GM18517 (cell line): ENCODE results near the gene DOK7.

Experiments used
- ATAC-seq: cut with Tn5 transposase; IDR thresholded peaks from one replicate; pipeline ENCODE4 v1.9.1; 2021; ENCODE audit warnings: mild to moderate bottlenecking, moderate library complexity; ENCODE audit not compliant: unreplicated experiment

The DOK7 gene, protein sequence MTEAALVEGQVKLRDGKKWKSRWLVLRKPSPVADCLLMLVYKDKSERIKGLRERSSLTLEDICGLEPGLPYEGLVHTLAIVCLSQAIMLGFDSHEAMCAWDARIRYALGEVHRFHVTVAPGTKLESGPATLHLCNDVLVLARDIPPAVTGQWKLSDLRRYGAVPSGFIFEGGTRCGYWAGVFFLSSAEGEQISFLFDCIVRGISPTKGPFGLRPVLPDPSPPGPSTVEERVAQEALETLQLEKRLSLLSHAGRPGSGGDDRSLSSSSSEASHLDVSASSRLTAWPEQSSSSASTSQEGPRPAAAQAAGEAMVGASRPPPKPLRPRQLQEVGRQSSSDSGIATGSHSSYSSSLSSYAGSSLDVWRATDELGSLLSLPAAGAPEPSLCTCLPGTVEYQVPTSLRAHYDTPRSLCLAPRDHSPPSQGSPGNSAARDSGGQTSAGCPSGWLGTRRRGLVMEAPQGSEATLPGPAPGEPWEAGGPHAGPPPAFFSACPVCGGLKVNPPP

DNA sequence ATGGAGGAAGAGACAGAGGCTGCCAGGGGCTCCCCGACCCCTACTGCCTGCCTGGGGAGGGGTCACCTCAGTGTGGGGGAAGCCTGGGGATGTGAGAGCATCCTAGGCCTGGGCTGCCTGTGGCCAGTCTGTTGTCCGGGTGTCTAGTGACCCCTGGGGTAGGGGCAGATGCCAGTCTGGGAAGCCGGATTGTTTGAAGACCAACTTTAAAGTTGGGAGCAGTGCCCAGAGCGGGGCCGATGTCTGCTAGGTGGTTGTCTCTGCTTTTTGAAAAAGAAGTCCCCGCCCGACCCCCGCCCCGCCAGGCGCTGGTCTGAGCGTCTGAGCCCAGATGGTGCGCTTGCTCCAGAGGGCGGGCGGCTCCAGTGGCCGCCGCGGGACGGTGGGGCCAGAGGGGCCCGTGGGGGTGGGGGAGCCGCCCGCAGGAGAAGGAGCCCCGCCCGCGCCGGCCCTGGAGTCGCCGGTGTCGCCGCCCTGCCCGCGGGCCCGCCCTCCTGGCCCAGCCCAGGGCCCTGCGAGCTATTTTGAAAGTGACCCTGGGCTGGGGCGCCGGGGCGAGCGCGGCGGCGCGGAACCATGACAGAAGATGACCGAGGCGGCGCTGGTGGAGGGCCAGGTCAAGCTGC lies at the start of gene DOK7:
Gene DOK7 (plus strand): TSS at position 517 of the 626 bp plus-strand sequence. CDS start 70 bp downstream, at position 587.
- no peak for ATAC-seq

DNA sequence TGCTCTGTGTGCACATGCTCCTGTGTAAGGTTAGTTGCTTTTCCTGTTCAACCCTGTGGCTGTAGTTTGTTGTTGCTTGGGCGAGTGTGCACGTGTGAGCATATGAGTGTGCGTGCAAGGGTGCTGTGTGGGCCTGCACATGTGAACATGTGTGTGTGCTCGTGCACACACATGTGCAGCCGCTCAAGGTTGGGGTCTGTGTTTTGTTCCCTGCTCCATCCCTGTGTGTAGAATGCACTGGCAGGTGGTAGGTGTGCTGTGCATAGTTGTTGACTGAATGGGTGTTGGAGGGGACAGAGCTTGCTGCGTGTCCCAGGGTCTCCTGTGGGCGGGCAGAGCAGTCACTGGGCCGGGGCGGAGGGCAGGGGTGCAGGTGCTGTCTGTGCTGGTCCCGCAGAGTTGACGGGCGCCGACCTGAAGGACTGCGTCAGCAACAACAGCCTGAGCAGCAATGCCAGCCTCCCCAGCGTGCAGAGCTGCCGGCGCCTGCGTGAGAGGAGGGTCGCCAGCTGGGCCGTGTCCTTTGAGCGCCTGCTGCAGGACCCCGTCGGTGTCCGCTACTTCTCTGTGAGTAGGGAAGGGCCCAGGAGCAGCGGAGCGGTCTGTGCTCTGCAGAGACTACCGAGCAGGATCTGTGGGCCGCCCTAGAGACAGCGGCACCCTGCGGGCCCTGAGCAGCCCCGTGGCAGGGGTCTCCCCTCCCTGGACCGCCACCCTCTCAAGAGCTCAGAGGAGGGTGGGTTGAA lies 49.3 kb upstream of the DOK7 start:
- ATAC-seq: no peak

DNA sequence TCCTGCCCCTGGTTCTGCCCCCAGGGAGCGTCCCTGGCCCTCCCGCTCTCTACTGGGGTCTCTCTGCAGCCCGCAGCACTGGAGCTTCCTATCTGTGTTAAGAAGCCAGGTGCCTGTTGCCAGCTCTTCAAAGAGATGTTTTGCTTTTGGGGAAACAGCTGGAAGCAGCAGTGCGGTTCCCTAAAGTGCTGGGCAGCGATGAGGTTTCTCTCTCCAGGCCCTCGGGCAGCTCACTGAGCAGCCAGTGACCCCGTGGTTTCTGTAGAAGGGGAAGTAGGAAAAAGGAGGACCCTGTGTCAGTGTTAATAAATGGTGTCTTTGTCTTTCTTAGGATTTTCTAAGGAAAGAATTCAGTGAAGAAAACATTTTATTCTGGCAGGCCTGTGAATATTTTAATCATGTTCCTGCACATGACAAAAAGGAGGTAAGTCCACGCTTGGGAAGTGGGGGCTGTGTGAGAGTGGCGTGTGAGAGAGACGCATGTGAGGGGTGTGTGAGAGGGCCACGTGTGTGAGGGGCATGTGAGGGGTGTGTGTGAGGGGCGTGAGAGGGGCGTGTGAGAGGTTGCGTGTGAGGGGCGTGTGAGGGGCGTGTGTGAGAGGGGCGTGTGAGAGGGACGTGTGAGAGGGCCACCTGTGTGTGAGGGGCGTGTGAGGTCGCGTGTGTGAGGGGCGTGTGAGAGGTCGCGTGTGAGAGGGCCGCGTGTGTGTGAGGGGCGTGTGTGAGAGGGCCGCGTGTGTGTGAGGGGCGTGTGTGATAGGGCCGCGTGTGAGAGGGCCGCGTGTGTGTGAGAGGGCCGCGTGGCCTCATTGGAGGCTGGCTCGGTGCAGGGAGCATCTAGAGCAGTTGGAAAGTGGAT lies 48.5 kb upstream of the DOK7 start:
- ATAC-seq: no peak

DNA sequence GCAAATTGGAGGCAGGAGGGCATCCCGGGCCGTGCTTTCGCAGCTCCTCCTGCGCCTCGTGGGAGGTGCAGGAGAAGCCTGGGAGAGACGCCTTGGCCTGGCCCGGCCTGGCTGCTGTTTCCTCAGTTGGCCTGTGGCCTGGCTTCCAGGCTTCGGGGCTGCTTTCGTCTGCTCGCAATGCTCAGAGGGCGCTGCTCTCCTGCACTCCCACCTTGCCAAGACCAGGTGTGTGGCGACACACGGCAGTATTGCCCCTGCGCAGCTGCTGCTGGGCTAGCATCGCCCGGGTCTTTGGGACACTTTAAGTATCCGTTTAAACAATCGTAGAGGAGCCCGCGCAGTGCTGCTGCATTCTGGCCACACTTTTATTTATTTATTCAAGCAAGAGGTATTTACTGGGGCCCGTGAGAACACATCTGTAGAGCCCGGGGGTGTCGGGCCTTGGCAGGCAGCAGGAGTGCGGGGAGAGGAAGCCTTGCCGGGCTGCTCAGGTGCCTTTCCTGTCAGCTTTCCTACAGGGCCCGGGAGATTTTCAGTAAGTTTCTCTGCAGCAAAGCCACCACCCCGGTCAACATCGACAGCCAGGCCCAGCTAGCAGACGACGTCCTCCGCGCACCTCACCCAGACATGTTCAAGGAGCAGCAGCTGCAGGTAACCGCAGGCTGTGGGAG lies 47.5 kb upstream of the DOK7 start:
- ATAC-seq: no peak

DNA sequence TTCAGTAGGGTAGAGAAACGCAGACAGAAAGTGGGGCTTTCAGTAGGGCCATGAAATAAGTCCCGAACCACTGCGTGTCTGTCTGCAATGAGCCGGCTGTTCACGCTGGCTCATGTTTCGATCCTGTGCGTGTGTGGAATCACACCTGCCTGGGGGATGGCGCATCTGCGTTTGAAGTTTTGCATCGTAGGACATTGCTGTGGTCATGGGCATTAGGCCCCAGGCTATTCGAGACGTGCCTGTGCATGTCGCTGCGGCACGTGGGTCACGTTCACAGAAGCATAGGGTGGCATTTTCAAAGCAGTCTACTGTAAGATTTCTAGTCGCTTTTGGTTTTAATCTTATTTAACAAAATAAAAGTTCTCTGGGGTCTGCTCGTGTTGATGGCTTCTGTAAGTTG lies 46.8 kb upstream of the DOK7 start:
- ATAC-seq: no peak

DNA sequence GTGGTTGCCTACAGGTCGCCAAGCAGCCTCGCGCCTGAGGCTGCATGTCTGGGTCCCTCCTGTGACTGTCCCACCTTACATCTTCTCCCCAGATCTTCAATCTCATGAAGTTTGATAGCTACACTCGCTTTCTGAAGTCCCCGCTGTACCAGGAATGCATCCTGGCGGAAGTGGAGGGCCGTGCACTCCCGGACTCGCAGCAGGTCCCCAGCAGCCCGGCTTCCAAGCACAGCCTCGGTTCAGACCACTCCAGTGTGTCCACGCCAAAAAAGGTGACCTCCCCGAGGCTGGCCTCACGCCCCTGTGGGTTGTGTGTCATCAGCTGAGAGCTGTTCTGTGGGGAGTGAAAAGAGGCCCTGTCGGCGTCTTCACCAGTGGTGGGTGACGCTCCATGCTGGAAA lies 46.3 kb upstream of the DOK7 start:
- ATAC-seq: no peak

DNA sequence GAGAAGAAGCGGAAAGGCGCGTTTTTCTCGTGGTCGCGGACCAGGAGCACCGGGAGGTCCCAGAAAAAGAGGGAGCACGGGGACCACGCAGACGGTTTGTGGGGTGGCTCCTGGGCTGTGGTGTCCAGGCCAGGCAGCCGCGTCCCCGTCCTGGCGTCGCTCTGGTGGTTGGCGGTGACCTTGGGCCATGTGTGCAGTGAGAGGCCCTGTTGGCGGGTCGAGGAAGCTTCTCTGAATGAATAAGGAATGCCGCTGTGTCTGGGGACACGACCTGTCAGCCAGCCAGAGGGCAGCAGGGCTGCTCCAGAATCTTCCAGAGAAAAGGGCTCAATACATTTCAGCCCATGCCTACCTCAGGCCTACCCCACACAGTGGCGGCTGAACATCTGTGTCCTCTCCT lies 45.7 kb upstream of the DOK7 start:
- no peak for ATAC-seq

DNA sequence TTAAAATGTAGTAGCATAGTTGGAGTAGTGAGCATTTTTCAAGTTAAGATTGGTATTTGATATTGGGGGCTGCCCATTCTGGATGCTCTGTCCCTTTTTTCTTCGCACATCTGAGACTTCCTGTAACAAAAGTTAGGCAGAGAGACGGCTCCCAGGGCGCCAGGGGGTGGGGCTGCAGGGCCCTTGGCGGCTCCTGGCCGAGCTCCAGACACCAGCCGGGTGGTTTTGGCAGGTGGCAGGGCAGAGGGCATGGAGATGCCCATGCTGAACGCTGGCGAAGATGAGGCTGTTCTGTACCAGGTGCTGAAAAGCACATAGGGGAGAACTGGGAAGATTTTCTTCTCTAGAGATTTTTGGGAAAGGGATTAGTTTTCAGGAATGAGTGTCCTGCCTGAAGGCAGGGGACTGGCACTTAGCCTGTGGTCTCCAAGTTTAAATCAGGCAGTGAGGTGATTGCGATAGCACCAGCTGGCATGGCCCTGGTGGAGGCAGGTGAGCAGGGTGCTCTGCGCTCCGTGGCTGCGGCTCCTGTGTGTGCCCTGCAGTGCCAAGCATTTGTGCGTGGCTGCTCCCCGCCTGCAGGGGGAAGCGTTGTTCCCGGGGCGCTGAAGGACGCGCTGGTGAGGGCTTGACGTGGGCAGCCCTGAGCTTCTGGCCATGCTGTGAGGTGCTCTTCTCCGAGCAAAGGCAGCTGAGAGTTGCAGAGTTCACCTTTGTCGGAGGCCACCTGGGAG lies 44.9 kb upstream of the DOK7 start:
- ATAC-seq: no peak

DNA sequence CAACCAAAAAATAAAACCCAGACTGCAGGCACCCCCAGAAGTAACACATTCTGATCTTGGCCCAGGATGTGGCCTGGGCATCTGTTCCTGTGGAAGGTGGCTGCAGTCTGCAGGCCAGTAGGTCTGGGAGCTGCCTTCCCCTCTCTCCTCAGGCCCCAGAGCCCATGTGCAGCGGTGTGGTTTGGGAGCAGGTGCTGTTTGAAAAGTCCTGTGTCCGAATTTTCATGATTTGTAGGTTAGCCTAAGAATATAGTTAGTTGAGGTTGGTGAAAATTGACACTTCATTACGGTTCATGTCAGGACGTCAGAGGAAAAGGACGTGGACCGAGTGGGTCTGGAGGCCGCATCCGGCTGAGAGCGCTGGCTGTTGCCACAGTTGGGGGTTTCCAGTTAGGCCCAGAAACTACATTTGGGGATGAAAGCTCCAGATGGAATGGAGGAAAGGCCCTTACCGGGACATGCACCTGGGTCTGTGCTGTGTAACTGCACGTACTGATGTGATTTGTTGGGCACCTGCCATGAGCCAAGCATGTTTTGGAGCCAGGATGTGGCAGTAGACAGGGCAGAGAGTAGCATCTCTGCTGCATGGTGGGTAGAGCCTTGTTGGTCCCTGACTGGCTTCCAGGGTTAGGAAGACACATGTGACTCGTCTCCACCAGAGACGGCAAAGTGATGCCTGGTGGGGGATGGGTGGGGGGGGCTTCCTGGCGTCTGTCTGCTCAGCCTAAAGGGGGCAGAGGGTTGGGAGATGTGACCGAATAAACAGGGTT lies 43.1 kb upstream of the DOK7 start:
- no peak for ATAC-seq

DNA sequence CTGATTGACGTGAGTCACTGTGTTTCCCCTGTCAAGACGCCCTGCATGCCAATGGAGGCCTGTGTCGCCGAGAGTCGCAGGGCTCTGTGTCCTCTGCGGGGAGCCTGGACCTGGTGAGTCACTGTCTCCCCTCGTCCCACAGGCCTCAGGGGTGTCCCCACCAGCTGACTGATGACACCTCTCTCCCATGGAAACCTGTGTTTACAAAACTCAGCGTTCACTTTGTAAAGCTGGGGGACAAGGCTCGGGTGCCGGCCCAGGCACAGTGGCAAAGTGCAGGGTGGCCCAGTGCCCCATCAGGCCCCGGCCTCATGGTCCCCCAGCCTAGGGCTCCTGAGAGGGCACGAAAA lies 42.5 kb upstream of the DOK7 start:
- no peak for ATAC-seq

DNA sequence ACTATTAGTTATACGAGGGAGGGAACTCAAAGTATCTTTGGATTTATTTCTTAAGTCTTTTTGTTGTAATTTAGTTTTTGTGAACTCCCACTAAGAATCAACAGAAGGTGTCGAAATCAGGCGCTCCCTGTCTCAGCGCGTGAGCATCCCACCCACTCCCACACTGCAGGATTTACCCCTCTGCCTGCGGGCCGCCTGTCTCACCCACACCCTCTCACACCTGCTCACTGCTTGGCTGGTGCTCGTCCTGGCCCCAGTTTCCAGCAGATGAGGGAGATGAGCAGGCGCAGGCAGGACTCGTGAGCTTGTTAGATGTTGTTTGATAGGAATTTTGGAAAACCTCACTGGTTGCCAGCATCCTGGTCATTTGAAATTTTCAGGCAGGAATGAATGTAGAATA lies 42.1 kb upstream of the DOK7 start:
- ATAC-seq: no peak

DNA sequence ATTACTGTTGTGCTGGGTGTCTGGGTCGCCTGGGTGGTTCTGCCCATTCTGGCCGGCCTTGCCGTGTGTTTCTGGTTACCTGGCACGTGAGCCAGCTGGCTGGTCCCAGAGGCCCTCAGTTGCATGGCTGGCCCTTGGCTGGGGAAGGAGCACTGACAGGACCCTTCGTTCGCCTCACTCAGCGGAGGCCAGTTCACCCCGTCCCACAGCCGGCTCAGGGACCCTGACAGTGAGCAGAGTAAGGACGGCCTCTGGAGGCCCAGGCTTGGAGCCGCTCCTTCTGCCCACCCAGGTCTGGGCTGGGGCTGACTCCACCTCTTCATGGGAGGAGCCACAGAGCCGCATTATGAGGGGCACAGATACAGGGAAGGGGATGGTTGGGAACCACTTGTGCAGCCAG lies 41.6 kb upstream of the DOK7 start:
- ATAC-seq: no peak

DNA sequence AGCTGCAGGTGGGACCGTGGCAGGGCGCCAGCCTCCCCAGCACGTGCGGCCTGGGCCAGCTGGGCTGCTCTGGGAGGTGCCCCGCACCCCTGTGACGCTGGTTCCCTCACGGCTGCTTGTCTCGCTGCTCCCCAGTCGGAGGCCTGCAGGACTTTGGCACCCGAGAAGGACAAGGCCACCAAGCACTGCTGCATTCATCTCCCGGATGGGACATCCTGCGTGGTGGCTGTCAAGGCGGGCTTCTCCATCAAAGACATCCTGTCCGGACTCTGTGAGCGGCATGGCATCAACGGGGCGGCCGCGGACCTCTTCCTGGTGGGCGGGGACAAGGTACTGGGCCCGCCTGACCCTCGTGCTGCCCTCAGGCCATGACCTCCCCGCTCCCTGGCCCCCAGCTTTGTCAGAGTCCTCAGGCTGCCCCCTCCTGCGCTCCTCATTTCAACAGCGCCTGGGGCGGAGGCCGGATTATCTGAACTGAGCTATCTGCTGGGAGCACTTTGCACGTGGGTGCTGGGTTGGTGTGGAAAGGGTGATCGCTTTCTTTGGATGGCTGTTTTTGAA lies 40.8 kb upstream of the DOK7 start:
- no peak for ATAC-seq

DNA sequence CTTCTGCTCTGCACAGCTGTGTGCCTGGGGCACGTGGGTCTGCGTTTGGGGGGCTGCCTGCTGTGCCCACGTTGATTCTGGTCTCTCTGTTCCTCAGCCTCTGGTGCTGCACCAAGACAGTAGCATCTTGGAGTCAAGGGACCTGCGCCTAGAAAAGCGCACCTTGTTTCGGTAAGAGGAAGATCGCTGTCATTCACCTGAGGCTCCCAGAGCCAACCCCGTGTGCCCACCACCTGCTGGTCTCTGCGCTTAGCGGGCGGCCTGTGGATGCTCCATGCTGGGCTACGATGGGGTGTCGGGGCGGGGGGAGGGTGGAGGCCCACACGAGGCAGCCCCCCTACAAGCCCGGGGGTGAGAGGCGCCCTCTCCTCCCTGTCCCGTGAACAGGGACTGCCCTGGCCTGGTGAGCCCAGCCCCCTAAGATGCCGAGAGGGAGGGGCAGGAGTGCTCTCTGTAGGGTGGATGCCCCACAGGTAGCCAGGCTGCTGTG lies 40.3 kb upstream of the DOK7 start:
- no peak for ATAC-seq

DNA sequence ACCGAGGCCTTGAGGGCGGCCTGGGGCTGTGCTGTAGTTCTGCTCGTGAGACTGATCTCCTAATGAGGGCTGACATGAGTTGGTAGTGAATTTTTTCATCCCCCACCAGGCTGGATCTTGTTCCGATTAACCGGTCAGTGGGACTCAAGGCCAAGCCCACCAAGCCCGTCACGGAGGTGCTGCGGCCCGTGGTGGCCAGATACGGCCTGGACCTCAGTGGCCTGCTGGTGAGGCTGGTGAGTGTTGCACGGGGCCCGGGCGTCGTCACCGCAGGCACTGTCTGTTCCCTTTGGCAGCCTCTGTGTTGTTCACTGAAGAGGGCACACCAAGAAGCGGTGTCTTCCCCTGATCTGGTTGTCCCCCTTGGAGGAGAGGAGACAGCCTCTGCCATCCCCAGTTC lies 39.7 kb upstream of the DOK7 start:
- ATAC-seq: no peak

DNA sequence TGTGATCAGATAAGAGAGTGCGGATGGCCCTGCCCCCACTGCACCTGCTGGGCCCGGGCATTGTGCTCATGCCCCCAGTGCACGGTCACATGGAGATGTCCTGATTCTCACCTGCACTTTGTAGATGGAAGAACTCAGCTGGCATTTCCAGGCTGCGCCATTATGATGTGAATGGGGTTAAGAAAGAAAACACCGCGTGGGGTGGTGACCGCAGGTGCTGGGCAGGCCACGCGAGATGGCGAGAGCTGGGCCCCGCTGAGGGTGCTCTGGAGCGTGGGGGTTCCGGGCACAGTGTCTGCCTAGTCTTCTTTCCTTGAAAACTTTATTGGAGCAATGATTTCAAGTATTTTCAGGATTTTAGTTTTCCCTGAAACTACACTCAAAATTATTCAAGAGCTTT lies 39.2 kb upstream of the DOK7 start:
- no peak for ATAC-seq

DNA sequence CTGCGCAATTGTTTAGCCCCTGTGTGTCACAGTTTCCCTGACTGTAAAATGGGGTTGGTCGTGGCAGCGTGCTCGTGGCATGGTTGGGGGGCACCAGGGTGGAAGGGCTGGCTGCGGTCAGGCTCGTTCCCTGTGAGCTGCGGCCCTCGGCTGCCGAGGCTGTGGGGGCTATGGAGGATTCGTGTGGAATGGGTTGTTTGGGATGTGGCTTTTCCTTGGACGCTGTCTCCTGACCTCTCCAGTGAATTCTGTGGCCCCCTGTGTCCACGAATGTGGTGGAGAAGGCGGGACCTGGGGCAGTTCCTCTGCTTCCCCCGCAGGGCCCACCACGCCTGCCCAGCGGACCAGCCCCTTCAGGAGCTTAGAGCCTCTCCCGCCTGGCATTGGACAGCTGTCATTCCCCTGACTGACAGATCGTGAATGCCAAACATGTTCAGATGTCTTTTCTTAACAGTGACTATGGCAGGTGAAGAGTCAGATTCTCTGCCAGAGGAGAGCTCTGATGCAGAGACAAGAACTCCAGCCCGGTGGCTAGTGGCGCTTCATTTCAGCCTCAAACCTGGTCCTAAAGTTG lies 38.5 kb upstream of the DOK7 start:
- no peak for ATAC-seq

DNA sequence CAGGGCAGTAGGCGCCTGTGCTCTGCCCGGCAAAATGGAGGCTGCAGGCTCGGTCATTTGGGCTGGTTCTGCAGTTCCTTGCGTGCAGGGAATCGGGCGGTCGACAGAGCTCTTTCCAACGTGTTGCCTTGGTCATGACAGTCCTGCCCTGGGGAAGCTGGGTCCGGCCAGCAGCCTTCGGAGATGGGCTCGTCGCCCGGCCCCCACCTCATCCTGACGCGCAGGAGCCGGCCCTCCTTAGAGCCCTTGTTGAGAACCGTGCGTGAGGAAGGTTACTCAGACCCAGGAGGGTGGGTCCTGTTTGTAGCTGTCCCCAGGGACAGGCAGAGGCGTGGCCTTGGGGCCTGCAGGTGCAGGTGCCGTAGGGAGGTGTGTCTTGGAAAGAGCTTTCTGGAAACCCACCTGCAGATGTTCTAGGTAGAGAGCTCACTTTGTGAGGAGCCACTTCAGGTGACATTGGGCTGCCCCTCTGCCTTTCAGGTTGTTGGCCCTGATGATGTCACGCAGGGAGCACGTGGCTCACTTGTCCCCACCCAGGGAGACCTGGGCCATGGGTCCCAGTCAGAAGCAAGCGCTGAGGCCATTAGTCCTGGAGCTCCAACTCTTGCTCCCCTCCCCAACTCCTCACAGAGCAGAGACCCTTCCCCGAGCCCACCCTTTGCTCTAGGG lies 36.5 kb upstream of the DOK7 start:
- ATAC-seq: no peak
